Peyer's patch (tissue), 4 donors: Measurements from ENCODE around the gene FKBP15.

Source experiments
- CTCF ChIP-seq, 6 experiments: fragments of 450-650 bp in 4 of 6; fragments of 200-600 bp in 2 of 6; sonication (generic) in 1 of 6; IDR thresholded peaks; one replicate each; pipeline ENCODE4 v1.5.1; 2017 to 2019; ENCODE audit warnings: antibody characterized with exemption in 6 of 6, mild to moderate bottlenecking in 3 of 6, moderate library complexity in 1 of 6
- POLR2A ChIP-seq, 2 donors: fragments of 450-650 bp; IDR thresholded peaks; one replicate each; pipeline ENCODE4 v1.5.1; 2017; ENCODE audit warnings: antibody characterized with exemption in 2 of 2, mild to moderate bottlenecking in 2 of 2, moderate library complexity in 2 of 2

GRCh38 chr9:113245894-113246293 is 24.8 kb upstream of the FKBP15 start:
- TF ChIP-seq CTCF (IDR thresholded peaks at IDR 0.05) = no peak
- no peak for TF ChIP-seq POLR2A (IDR thresholded peaks at IDR 0.05)
